Astrocyte (in vitro differentiated cells and primary cell): ENCODE data around the gene SLC9B1.

ENCODE experiments used
- EZH2 ChIP-seq: IDR thresholded peaks from 2 replicates; pipeline ENCODE4 v1.6.1; 2012; ENCODE audit warnings: mild to moderate bottlenecking, low read length, inconsistent platforms; ENCODE audit not compliant: insufficient read depth
- TF ChIP-seq, protein P1 (sequence below): IDR thresholded peaks from 2 replicates; pipeline ENCODE4 v1.5.1; 2011; ENCODE audit warnings: low read depth, mild to moderate bottlenecking, inconsistent platforms, low read length, moderate library complexity; ENCODE audit not compliant: insufficient read depth

DNA sequence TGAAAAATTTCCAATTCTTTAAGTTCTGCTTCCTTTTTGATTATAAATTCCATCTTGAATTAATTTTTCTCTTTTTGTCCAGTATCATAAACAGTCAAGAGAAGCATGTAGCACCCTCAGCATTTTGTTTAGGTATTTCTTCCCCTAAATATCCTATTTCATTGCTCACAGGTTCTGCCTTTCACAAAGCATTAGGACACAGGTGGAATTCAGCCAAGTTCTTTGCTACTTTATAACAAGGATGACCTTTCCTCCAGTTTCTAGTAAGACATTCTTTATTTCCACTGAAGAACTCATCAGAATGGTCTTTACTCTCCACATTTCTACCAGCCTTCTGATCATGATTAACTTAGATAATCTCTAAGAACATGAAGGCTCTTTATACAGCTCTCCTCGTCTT, 7.4 kb downstream of the SLC9B1 start:
- TF ChIP-seq, protein P1, sequence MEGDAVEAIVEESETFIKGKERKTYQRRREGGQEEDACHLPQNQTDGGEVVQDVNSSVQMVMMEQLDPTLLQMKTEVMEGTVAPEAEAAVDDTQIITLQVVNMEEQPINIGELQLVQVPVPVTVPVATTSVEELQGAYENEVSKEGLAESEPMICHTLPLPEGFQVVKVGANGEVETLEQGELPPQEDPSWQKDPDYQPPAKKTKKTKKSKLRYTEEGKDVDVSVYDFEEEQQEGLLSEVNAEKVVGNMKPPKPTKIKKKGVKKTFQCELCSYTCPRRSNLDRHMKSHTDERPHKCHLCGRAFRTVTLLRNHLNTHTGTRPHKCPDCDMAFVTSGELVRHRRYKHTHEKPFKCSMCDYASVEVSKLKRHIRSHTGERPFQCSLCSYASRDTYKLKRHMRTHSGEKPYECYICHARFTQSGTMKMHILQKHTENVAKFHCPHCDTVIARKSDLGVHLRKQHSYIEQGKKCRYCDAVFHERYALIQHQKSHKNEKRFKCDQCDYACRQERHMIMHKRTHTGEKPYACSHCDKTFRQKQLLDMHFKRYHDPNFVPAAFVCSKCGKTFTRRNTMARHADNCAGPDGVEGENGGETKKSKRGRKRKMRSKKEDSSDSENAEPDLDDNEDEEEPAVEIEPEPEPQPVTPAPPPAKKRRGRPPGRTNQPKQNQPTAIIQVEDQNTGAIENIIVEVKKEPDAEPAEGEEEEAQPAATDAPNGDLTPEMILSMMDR = no peak
- no peak for TF ChIP-seq EZH2
